Parathyroid adenoma (tissue), 2 donors: Measurements from ENCODE around the gene FRMD5.
"Not testable (repeated sequence)": the region's sequence is repeated elsewhere in the genome, so short reads cannot be mapped to it uniquely, and the experiment has no call there.

ENCODE experiments used
- H2AFZ ChIP-seq: fragments of 300-600 bp; sonication (generic); one replicate; pipeline ENCODE4 v1.7.0; 2017; ENCODE audit warnings: antibody characterized with exemption, mild to moderate bottlenecking
- H3K27ac ChIP-seq: fragments of 300-600 bp; sonication (generic); one replicate; pipeline ENCODE4 v1.7.0; 2017
- H3K27me3 ChIP-seq: fragments of 300-600 bp; sonication (generic); one replicate; pipeline ENCODE4 v1.7.0; 2017; ENCODE audit warnings: low read length; ENCODE audit not compliant: control insufficient read depth, insufficient read depth
- H3K36me3 ChIP-seq: fragments of 300-600 bp; sonication (generic); one replicate; pipeline ENCODE4 v1.7.0; 2017; ENCODE audit warnings: low read length; ENCODE audit not compliant: control insufficient read depth, insufficient read depth
- H3K4me1 ChIP-seq: fragments of 300-600 bp; sonication (generic); one replicate; pipeline ENCODE4 v1.7.0; 2017; ENCODE audit warnings: control low read depth
- H3K4me2 ChIP-seq: fragments of 300-600 bp; sonication (generic); one replicate; pipeline ENCODE4 v1.7.0; 2017; ENCODE audit warnings: low read length
- H3K4me3 ChIP-seq: fragments of 300-600 bp; sonication (generic); one replicate; pipeline ENCODE4 v1.7.0; 2017; ENCODE audit warnings: low read depth, low read length
- H3K79me2 ChIP-seq: fragments of 300-600 bp; sonication (generic); one replicate; pipeline ENCODE4 v1.7.0; 2017; ENCODE audit warnings: control low read depth
- H3K9ac ChIP-seq: fragments of 300-600 bp; sonication (generic); one replicate; pipeline ENCODE4 v1.7.0; 2017; ENCODE audit warnings: mild to moderate bottlenecking
- H3K9me3 ChIP-seq: fragments of 300-600 bp; sonication (generic); one replicate; pipeline ENCODE4 v1.7.0; 2017; ENCODE audit warnings: low read length; ENCODE audit not compliant: control insufficient read depth
- TF ChIP-seq, protein P1 (sequence below): fragments of 300-600 bp; sonication (generic); IDR thresholded peaks from one replicate; pipeline ENCODE4 v1.7.0; 2017; ENCODE audit warnings: antibody characterized with exemption, mild to moderate bottlenecking
- donor health status: primary hyperparathyroidism.

The FRMD5 gene

DNA sequence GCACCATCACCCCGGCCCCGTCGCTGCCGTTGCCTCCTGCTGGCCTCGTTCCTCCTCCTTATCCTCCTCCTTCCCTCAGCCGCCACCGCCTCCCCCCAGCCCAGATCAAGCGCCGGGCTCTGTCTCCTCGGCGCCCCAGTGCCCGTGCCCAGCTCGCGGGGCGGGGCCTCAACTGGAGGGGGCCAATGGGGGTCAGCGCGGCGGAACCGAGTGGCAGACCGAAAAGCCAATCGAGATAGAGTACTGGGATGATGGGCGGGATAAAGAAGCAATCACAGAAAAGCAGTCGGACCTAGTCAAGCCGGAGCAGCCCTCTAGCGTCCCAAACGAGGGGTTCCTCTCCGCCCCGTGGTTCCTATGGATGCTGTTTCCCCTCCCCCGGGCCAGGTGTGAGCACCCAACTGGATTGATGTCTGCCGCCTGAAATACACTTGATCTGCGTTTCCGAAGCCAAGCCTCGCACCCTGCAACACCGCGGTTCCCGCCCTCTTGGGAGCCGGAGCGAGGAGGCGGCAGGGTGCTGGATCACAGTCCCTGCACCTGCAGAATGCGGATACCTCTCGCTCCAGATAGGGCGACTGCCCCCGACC, at the start of gene FRMD5:
Gene FRMD5, minus strand, starts transcription at position 121 of the 590 bp plus-strand sequence.
- H3K9ac ChIP-seq = no peak within 1 kb of the TSS

DNA sequence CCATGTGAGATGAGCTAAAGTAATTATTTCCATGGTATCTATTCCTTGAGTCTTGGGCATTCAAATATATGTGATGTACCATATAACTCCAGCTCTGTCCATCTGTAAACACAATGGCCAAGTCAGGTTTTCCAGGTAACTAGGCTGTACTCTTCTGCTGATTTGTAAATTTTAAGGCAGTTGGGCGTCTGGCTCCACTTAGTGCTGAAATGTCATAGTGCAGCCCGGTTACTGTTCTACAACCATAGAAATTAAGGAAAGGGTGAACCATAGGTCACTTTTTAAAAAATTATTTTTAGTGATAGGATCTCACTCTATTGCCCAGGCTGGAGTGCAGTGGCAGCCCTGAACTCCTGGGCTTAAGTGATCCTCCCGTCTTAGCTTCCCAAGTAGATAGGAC, 48.8 kb upstream of the FRMD5 start:
- TF ChIP-seq, protein P1, sequence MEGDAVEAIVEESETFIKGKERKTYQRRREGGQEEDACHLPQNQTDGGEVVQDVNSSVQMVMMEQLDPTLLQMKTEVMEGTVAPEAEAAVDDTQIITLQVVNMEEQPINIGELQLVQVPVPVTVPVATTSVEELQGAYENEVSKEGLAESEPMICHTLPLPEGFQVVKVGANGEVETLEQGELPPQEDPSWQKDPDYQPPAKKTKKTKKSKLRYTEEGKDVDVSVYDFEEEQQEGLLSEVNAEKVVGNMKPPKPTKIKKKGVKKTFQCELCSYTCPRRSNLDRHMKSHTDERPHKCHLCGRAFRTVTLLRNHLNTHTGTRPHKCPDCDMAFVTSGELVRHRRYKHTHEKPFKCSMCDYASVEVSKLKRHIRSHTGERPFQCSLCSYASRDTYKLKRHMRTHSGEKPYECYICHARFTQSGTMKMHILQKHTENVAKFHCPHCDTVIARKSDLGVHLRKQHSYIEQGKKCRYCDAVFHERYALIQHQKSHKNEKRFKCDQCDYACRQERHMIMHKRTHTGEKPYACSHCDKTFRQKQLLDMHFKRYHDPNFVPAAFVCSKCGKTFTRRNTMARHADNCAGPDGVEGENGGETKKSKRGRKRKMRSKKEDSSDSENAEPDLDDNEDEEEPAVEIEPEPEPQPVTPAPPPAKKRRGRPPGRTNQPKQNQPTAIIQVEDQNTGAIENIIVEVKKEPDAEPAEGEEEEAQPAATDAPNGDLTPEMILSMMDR = no peak
- H3K4me2 ChIP-seq = no peak overlapping the region
- H3K9ac ChIP-seq = no peak overlapping the region
- H3K36me3 ChIP-seq = no peaks in the 10 kb centered on the region
- no peak overlapping the region for H3K27ac ChIP-seq
- H3K4me1 ChIP-seq = no peaks in the 10 kb centered on the region
- H3K9me3 ChIP-seq = no peaks in the 10 kb centered on the region
- no peaks in the 10 kb centered on the region for H3K27me3 ChIP-seq
- no peaks in the 10 kb centered on the region for H3K79me2 ChIP-seq
- H3K4me3 ChIP-seq = no peak overlapping the region
- no peak overlapping the region for H2AFZ ChIP-seq

More for the DNA sequence above, at the start of gene FRMD5:
- TF ChIP-seq, protein P1 = peak; percentile 21
- Histone ChIP-seq H3K9me3 (no peaks in the 10 kb centered on the region), H3K4me3 (peak within 1 kb of the TSS; percentile 62), H3K36me3 (no peaks in the 10 kb centered on the region), H3K27me3 (no peaks in the 10 kb centered on the region), H2AFZ (peak within 1 kb of the TSS; percentile 89), H3K79me2 (no peaks in the 10 kb centered on the region), H3K4me2 (peak within 1 kb of the TSS; percentile 93), H3K4me1 (no peaks in the 10 kb centered on the region), H3K27ac (peak within 1 kb of the TSS; percentile 39)

DNA sequence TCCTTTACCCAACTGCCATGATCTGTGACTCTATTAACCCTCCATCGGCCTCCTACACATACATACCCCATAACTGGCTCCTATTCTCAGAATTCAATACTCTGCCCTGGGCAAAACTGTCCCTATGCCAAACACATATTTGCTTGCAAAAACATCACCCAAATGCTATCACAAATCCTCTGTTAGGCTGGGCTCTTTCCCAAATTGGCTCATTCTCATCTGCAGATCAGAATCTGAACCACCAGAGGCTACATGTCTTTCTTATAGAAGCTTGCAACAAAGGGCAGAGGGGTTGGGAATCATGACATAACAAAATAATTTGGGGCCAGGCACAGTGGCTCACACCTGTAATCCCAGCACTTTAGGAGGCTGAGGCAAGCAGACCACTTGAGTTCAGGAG, 48.1 kb upstream of the FRMD5 start:
- no peak overlapping the region for H3K4me3 ChIP-seq
- H3K4me2 ChIP-seq = no peak overlapping the region
- H3K79me2 ChIP-seq = no peaks in the 10 kb centered on the region
- no peak overlapping the region for H3K27ac ChIP-seq
- no peaks in the 10 kb centered on the region for H3K9me3 ChIP-seq
- H3K9ac ChIP-seq = no peak overlapping the region
- H2AFZ ChIP-seq = no peak overlapping the region
- H3K36me3 ChIP-seq = no peaks in the 10 kb centered on the region
- TF ChIP-seq, protein P1 = no peak
- H3K27me3 ChIP-seq = no peaks in the 10 kb centered on the region
- H3K4me1 ChIP-seq = no peaks in the 10 kb centered on the region

DNA sequence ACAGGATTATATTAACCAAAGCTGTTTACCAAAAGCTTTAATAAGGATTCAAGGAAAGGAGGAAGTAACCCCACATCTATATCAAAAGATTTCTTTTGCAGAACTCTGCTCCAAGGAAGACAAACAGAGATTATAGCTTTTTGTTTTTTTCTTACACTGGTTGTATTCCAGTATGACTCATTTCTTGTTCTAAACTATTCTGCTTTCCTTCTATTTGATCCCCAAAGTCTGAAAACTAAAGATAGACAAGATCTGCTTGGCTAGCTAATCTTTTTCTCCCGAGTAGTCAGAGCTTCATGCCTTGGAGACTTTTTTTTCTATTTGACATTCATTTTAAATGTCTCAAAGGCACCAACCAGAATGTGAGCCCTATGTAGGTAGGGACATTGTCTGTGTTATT, 36.8 kb upstream of the FRMD5 start:
- TF ChIP-seq, protein P1 = no peak
- H3K4me1 ChIP-seq = no peaks in the 10 kb centered on the region
- H3K9ac ChIP-seq = no peak overlapping the region
- no peaks in the 10 kb centered on the region for H3K36me3 ChIP-seq
- H3K9me3 ChIP-seq = no peaks in the 10 kb centered on the region
- H3K4me3 ChIP-seq = no peak overlapping the region
- H3K27me3 ChIP-seq = no peaks in the 10 kb centered on the region
- no peak overlapping the region for H3K27ac ChIP-seq
- H3K4me2 ChIP-seq = no peak overlapping the region
- no peaks in the 10 kb centered on the region for H3K79me2 ChIP-seq
- no peak overlapping the region for H2AFZ ChIP-seq

DNA sequence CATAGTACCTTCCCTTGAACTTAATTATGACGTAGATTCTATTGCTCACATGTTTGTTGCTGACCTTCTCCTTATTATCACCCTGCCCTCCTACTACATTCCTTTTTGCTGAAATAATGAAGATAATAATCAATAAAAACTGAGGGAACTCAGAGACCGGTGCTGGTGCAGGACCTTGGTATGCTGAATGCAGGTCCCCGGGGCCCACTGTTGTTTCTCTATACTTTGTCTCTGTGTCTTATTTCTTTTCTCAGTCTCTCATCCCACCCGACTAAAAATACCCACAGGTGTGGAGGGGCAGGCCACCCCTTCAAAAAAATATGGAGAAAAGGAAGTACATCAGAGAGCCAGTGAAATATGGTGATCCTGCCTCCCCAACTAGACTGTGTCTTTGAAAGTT, 34.2 kb upstream of the FRMD5 start:
- not testable (repeated sequence) for H3K36me3 ChIP-seq, H3K9me3 ChIP-seq, H3K4me2 ChIP-seq, H3K27ac ChIP-seq, H2AFZ ChIP-seq, H3K4me1 ChIP-seq, H3K9ac ChIP-seq, H3K27me3 ChIP-seq, H3K4me3 ChIP-seq, H3K79me2 ChIP-seq
